Ovary (tissue), 9 donors: ENCODE results near the gene BNC2. TPM values are rescaled to one million over a fixed set of nuclear protein-coding genes. Genes with fewer than 3 reads are reported as not detected.
"Not testable (repeated sequence)": the region's sequence is repeated elsewhere in the genome, so short reads cannot be mapped to it uniquely, and the experiment has no call there.

ENCODE experiments used
- DNase-seq, 5 donors: peaks; one replicate each; pipeline ENCODE4 v3.0.0-alpha.2; 2019 to 2020
- H3K27ac ChIP-seq, 2 donors: fragments of 200-600 bp; one replicate each; pipeline versions ENCODE4 v1.5.1 to v1.8.0; 2019 to 2022
- H3K27me3 ChIP-seq: fragments of 200-600 bp; one replicate; pipeline ENCODE4 v1.8.0; 2022
- H3K36me3 ChIP-seq: fragments of 200-600 bp; sonication (generic); one replicate; pipeline ENCODE4 v1.5.1; 2019
- H3K4me1 ChIP-seq: one replicate; pipeline ENCODE4 v1.8.1; 2013; ENCODE audit warnings: mild to moderate bottlenecking, moderate library complexity; ENCODE audit not compliant: insufficient read depth
- H3K4me3 ChIP-seq: fragments of 200-600 bp; sonication (generic); one replicate; pipeline ENCODE4 v1.5.1; 2017
- H3K9me3 ChIP-seq, 2 donors: fragments of 200-600 bp in 1 of 2; sonication (generic) in 1 of 2; one replicate each; pipeline versions ENCODE4 v1.5.1 to v1.8.1; 2013 to 2019; ENCODE audit warnings: mild to moderate bottlenecking in 1 of 2, moderate library complexity in 1 of 2
- CTCF ChIP-seq, 3 donors: fragments of 450-650 bp in 2 of 3; fragments of 200-600 bp in 1 of 3; IDR thresholded peaks; one replicate each; pipeline versions ENCODE4 v1.5.1 to v1.8.0; 2016 to 2022; ENCODE audit warnings: antibody characterized with exemption in 3 of 3, mild to moderate bottlenecking in 1 of 3
- EP300 ChIP-seq: sonication (generic); formaldehyde crosslinking; IDR thresholded peaks from one replicate; pipeline ENCODE4 v1.6.1; 2017; ENCODE audit warnings: antibody characterized with exemption
- POLR2A ChIP-seq: fragments of 450-650 bp; IDR thresholded peaks from one replicate; pipeline ENCODE4 v1.6.1; 2017; ENCODE audit warnings: antibody characterized with exemption, mild to moderate bottlenecking, moderate library complexity
- WGBS, 3 donors: extraction: QIAGEN DNeasy Blood & Tissue Kit in 1 of 3; methylation state at CpG; one replicate each; pipeline versions ENCODE4 v1.1.5 to v1.1.7; 2013 to 2017; 5-methylcytosine and 5-hydroxymethylcytosine counted together
- intact Hi-C, 4 donors: fragments of 100-400 bp; cut with DNase I; formaldehyde crosslinking; loops; one replicate each; pipeline versions ENCODE4 v1.11.0 to v1.15.1; 2022 to 2023
- polyA plus RNA-seq, 2 donors: library from polyadenylated mRNA; stranded (reverse); fragments of 200-250 nt in 1 of 2; fragments of 350-450 nt in 1 of 2; fragmentation: Illumina TruSeq in 1 of 2; extraction: RNeasy Lipid Tissue Mini Kit (QIAGEN cat#74804) in 1 of 2; gene quantifications; one replicate each; pipeline ENCODE4 v1.2.3, GENCODE V29; 2013 to 2014
- total RNA-seq, 7 donors: library from RNA; depleted of rRNA in 2 of 7; stranded (reverse); fragments of >200 nt in 2 of 7; fragmentation: NEBNext Ultra II Directional in 3 of 7; extraction: Animal tissue kit (Norgen Biotek cat#: 25700) in 3 of 7; gene quantifications; one replicate each; pipeline versions ENCODE4 v1.1.0 to v1.2.4, GENCODE V29; 2016 to 2023
- donor health status: DM: no; HTN: no; CAD: no; lungs with moderate emphysema.
- donor health status: DM: no; HTN: no; CAD: no.
- donor health status: Bipolar disorder and iron deficiency.
- donor health status: DM: yes; HTN: yes; CAD: no.
- donor health status: DM: no; HTN: no; CAD: no.
- donor health status: DM: yes; HTN: yes; CAD: no.

The BNC2 gene
- total and polyA plus RNA-seq, 9 donors = 17.2 to 232 (median 197) TPM

- H3K4me1 ChIP-seq = peaks cover 8% of the 10 kb centered on the region
- no peaks in the 10 kb centered on the region for H3K36me3 ChIP-seq
- H3K27ac ChIP-seq = no peak overlapping the region
- H3K4me3 ChIP-seq = no peak overlapping the region
- no peaks in the 10 kb centered on the region for H3K9me3 ChIP-seq
- intact Hi-C loops = no loop called here
- WGBS, 3 donors = 43 to 58% (median 55%) methylated on average over 2 of the region's 2 CpGs
- TF ChIP-seq EP300 (no peak), CTCF (IDR thresholded peaks at IDR 0.05) (no peak), POLR2A (no peak)
- H3K27me3 ChIP-seq = no peaks in the 10 kb centered on the region
- no peak for DNase-seq
Measured at GRCh38 chr9:16484744-16485143, 385.7 kb downstream of the BNC2 start.

GRCh38 chr9:16484180-16484579 is 386.3 kb downstream of the BNC2 start:
- no peak for TF ChIP-seq POLR2A
- TF ChIP-seq EP300 = no peak
- TF ChIP-seq CTCF (IDR thresholded peaks at IDR 0.05) = no peak
- no peaks in the 10 kb centered on the region for H3K9me3 ChIP-seq
- DNase-seq = no peak
- no peak overlapping the region for H3K27ac ChIP-seq
- no peaks in the 10 kb centered on the region for H3K27me3 ChIP-seq
- no peak overlapping the region for H3K4me3 ChIP-seq
- no peaks in the 10 kb centered on the region for H3K36me3 ChIP-seq
- intact Hi-C loops = no loop called here
- H3K4me1 ChIP-seq = peaks cover 8% of the 10 kb centered on the region
- 39 to 59% (median 56%) methylated on average over 5 of the region's 5 CpGs for WGBS, 3 donors

GRCh38 chr9:16482764-16483163 is 387.7 kb downstream of the BNC2 start:
- TF ChIP-seq CTCF (IDR thresholded peaks at IDR 0.05) = no peak
- TF ChIP-seq EP300 = no peak
- TF ChIP-seq POLR2A = no peak
- Histone ChIP-seq H3K9me3 (no peaks in the 10 kb centered on the region), H3K4me3 (no peak overlapping the region), H3K27me3 (no peaks in the 10 kb centered on the region), H3K36me3 (no peaks in the 10 kb centered on the region), H3K4me1 (peaks cover 8% of the 10 kb centered on the region), H3K27ac (no peak overlapping the region)
- WGBS, 3 donors = 91 to 96% (median 95%) methylated on average over 6 of the region's 6 CpGs
- intact Hi-C loops = no loop called here
- no peak for DNase-seq

GRCh38 chr9:16480584-16480983 is 389.9 kb downstream of the BNC2 start:
- intact Hi-C loops, H3K9me3 ChIP-seq, DNase-seq, H3K4me1 ChIP-seq, H3K36me3 ChIP-seq, H3K4me3 ChIP-seq, H3K27me3 ChIP-seq, H3K27ac ChIP-seq: not testable (repeated sequence)
- 97 to 98% (median 97%) methylated on average over 20 of the region's 20 CpGs for WGBS, 3 donors

- Histone ChIP-seq H3K27ac (no peak overlapping the region), H3K4me3 (no peak overlapping the region), H3K27me3 (no peaks in the 10 kb centered on the region), H3K36me3 (no peaks in the 10 kb centered on the region), H3K9me3 (no peaks in the 10 kb centered on the region), H3K4me1 (peaks cover 1% of the 10 kb centered on the region)
- DNase-seq = no peak
- 89 to 96% (median 92%) methylated on average over 7 of the region's 7 CpGs for WGBS, 3 donors
- intact Hi-C loops = no loop called here
- TF ChIP-seq CTCF (IDR thresholded peaks at IDR 0.05) (no peak), EP300 (no peak), POLR2A (no peak)
Measured at GRCh38 chr9:16475996-16476395, 394.5 kb downstream of the BNC2 start.
